K562 (cell line): ENCODE data around the gene TRIM2. TPM values are rescaled to one million over a fixed set of nuclear protein-coding genes. Genes with fewer than 3 reads are reported as not detected.

ENCODE experiments used
- CEBPG ChIP-seq, 3 experiments: fragments of 200-800 bp in 1 of 3; sonication (Bioruptor generic) in 1 of 3; sonication (generic) in 1 of 3; formaldehyde crosslinking in 1 of 3; IDR thresholded peaks in 2 of 3; conservative IDR thresholded peaks in 1 of 3; 2 replicates each; pipeline versions ENCODE4 v1.6.1 to v1.8.0; 2016 to 2022; ENCODE audit warnings: missing compliant biosample characterization in 2 of 3, missing genetic modification characterization in 2 of 3, mild to moderate bottlenecking in 1 of 3, missing genetic modification reagents in 1 of 3
- MGA ChIP-seq: fragments of 450-650 bp; IDR thresholded peaks from 2 replicates; pipeline ENCODE4 v1.6.1; 2016; ENCODE audit warnings: mild to moderate bottlenecking, moderate library complexity
- polyA plus RNA-seq, 8 experiments: library from polyadenylated mRNA; depleted of rRNA in 4 of 8; stranded (reverse) in 5 of 8; unstranded in 3 of 8; fragments of >200 nt; fragmentation: Nextera tagmentation in 2 of 8; fragmentation: Illumina TruSeq in 1 of 8; extraction: Ambion mirVana in 2 of 8; extraction: Trizol in 1 of 8; gene quantifications; 2 replicates each; pipeline versions ENCODE4 v1.2.1 to v1.2.3, GENCODE V29; 2011 to 2014; ENCODE audit warnings: inconsistent platforms in 1 of 8, missing spikeins in 1 of 8
- total RNA-seq, 7 experiments: library from RNA; depleted of rRNA in 6 of 7; stranded (reverse); fragments of >200 nt in 6 of 7; fragmentation: Illumina TruSeq in 2 of 7; extraction: Trizol in 2 of 7; gene quantifications; 2 replicates each; pipeline versions ENCODE4 v1.2.1 to v1.2.3, GENCODE V29; 2011 to 2021; ENCODE audit warnings: low replicate concordance in 1 of 7

The TRIM2 gene
- total and polyA plus RNA-seq, 9 of the 15 experiments (the other 6 are each of a cell fraction or from before 2014, with no cell fraction given), result 0.01 to 0.41 (median 0.13) TPM; not detected in 1

GRCh38 chr4:153367092-153367491 lies 162.8 kb downstream of the TRIM2 start (continued):
- TF ChIP-seq MGA (no peak), CEBPG (CRISPR knock-in tag; IDR thresholded peaks at IDR 0.05) (no peak), CEBPG (tag; conservative IDR thresholded peaks at IDR 0.05 in 1 of 2, IDR thresholded peaks at IDR 0.05 in 1 of 2) (peak in 1 of 2 experiments; percentile 36; a peak in 1 of 4 replicates)
- TF ChIP-seq, all 486 proteins: peak for 2
